ENCODE data around the gene HLA-DPB1.
"Not testable (repeated sequence)": the region's sequence is repeated elsewhere in the genome, so short reads cannot be mapped to it uniquely, and the experiment has no call there.

The HLA-DPB1 gene

GRCh38 chr6:33075568-33076405 lies at the start of gene HLA-DPB1:
HLA-DPB1 (plus strand) TSS chr6:33075990; CDS start chr6:33076042, 52 bp downstream.
- no peak for DNase-seq

- no peak for DNase-seq
Observed at GRCh38 chr6:33028220-33028849, 47.5 kb upstream of the HLA-DPB1 start.

- DNase-seq = no peak
Observed at GRCh38 chr6:33029328-33030184, 46.2 kb upstream of the HLA-DPB1 start.

- DNase-seq = no peak
Observed at GRCh38 chr6:33030245-33030644, 45.5 kb upstream of the HLA-DPB1 start.

GRCh38 chr6:33034554-33034953 lies 41.2 kb upstream of the HLA-DPB1 start:
- DNase-seq = no peak

GRCh38 chr6:33036535-33036934 lies 39.3 kb upstream of the HLA-DPB1 start:
- no peak for DNase-seq

- no peak for DNase-seq
Observed at GRCh38 chr6:33040157-33040556, 35.6 kb upstream of the HLA-DPB1 start.

GRCh38 chr6:33049323-33050013 lies 26.3 kb upstream of the HLA-DPB1 start:
- DNase-seq = no peak

GRCh38 chr6:33050014-33050810 lies 25.6 kb upstream of the HLA-DPB1 start:
- no peak for DNase-seq

GRCh38 chr6:33052627-33053026 lies 23.2 kb upstream of the HLA-DPB1 start:
- no peak for DNase-seq

- DNase-seq = no peak
Observed at GRCh38 chr6:33053230-33053629, 22.6 kb upstream of the HLA-DPB1 start.

- DNase-seq = no peak
Observed at GRCh38 chr6:33057222-33058150, 18.3 kb upstream of the HLA-DPB1 start.

- peak; percentile 20 for DNase-seq
Observed at GRCh38 chr6:33061987-33062386, 13.8 kb upstream of the HLA-DPB1 start.

- DNase-seq = not testable (repeated sequence)
Observed at GRCh38 chr6:33063435-33063834, 12.4 kb upstream of the HLA-DPB1 start.

GRCh38 chr6:33064723-33065122 lies 11.1 kb upstream of the HLA-DPB1 start:
- no peak for DNase-seq

GRCh38 chr6:33065312-33065711 lies 10.5 kb upstream of the HLA-DPB1 start:
- DNase-seq = no peak

- DNase-seq = no peak
Observed at GRCh38 chr6:33066917-33067521, 8.8 kb upstream of the HLA-DPB1 start.

- DNase-seq = no peak
Observed at GRCh38 chr6:33069021-33069738, 6.6 kb upstream of the HLA-DPB1 start.

- DNase-seq = no peak
Observed at GRCh38 chr6:33070909-33071308, 4.9 kb upstream of the HLA-DPB1 start.

GRCh38 chr6:33071569-33071968 lies 4.2 kb upstream of the HLA-DPB1 start:
- DNase-seq = no peak
